Transverse colon (tissue), 4 donors: ENCODE results near the gene KCNH6. TPM values are rescaled to one million over a fixed set of nuclear protein-coding genes. Genes with fewer than 3 reads are reported as not detected.

Experiments
- DNase-seq: peaks from one replicate; pipeline ENCODE4 v3.0.0-alpha.2; 2019
- H3K27ac ChIP-seq, 4 donors: fragments of 200-600 bp; sonication (generic); 2 replicates each; pipeline ENCODE4 v1.5.1; 2016 to 2018; ENCODE audit warnings: inconsistent platforms in 4 of 4
- H3K27me3 ChIP-seq: fragments of 200-600 bp; sonication (generic); 2 replicates; pipeline ENCODE4 v1.5.1; 2017; ENCODE audit warnings: inconsistent platforms
- H3K36me3 ChIP-seq, 4 donors: fragments of 200-600 bp; sonication (generic); 2 replicates each; pipeline ENCODE4 v1.5.1; 2017 to 2019; ENCODE audit warnings: inconsistent platforms in 4 of 4
- H3K4me1 ChIP-seq, 4 donors: fragments of 200-600 bp; sonication (generic); 2 replicates each; pipeline ENCODE4 v1.5.1; 2017 to 2020; ENCODE audit warnings: inconsistent platforms in 4 of 4
- H3K4me3 ChIP-seq, 4 donors: fragments of 200-600 bp; sonication (generic); 1 replicate in 1 of 4; 2 replicates in 3 of 4; pipeline versions ENCODE4 v1.5.1 to v1.6.1; 2017 to 2019; ENCODE audit warnings: inconsistent platforms in 4 of 4
- H3K9me3 ChIP-seq, 2 donors: fragments of 200-600 bp; sonication (generic); 2 replicates each; pipeline ENCODE4 v1.5.1; 2017 to 2019; ENCODE audit warnings: inconsistent platforms in 2 of 2
- CTCF ChIP-seq, 5 experiments: fragments of 200-600 bp in 3 of 5; fragments of 450-650 bp in 2 of 5; sonication (generic) in 3 of 5; IDR thresholded peaks; 1 replicate in 2 of 5; 2 replicates in 3 of 5; pipeline ENCODE4 v1.5.1; 2016 to 2017; ENCODE audit warnings: antibody characterized with exemption in 5 of 5, inconsistent platforms in 3 of 5, mild to moderate bottlenecking in 2 of 5, moderate library complexity in 1 of 5
- EP300 ChIP-seq: sonication (generic); formaldehyde crosslinking; IDR thresholded peaks from one replicate; pipeline ENCODE4 v1.6.1; 2017; ENCODE audit warnings: antibody characterized with exemption, low read depth
- POLR2A ChIP-seq: fragments of 450-650 bp; IDR thresholded peaks from one replicate; pipeline ENCODE4 v1.6.1; 2016; ENCODE audit warnings: antibody characterized with exemption, mild to moderate bottlenecking, moderate library complexity
- POLR2AphosphoS5 ChIP-seq, 3 donors: sonication (generic); formaldehyde crosslinking; IDR thresholded peaks; one replicate each; pipeline ENCODE4 v1.6.1; 2016; ENCODE audit warnings: antibody characterized with exemption in 3 of 3
- WGBS, 2 donors: methylation state at CpG; one replicate each; pipeline ENCODE4 v1.1.5; 2018; ENCODE audit warnings: low coverage in 1 of 2; 5-methylcytosine and 5-hydroxymethylcytosine counted together
- in situ Hi-C, 4 donors: fragments of 200-750 bp; cut with MboI; loops; one replicate each; pipeline versions ENCODE4 v1.15.0 to v1.15.1; 2017; ENCODE audit warnings: low sequenced_read_pairs in 3 of 4, low pct_ligation_motif_present in 1 of 4, low pct_unique_long_range_greater_than_20kb in 1 of 4
- intact Hi-C: fragments of 100-400 bp; cut with DNase I; formaldehyde crosslinking; loops from one replicate; pipeline ENCODE4 v1.15.1; 2023; ENCODE audit warnings: low total_unique reads
- total RNA-seq, 4 donors: library from RNA; depleted of rRNA; stranded (reverse); fragments of >200 nt; gene quantifications; one replicate each; pipeline ENCODE4 v1.1.0, GENCODE V29; 2016

KCNH6 gene
- total RNA-seq, 4 donors from 2014 or later: 0.48 to 0.96 TPM; not detected in 2

GRCh38 chr17:63528183-63528582, 5.0 kb downstream of the KCNH6 start:
- in situ Hi-C loops (no loop called here), intact Hi-C loops (no loop called here)
- Histone ChIP-seq H3K9me3 (no peaks in the 10 kb centered on the region), H3K27me3 (peaks cover 19% of the 10 kb centered on the region), H3K36me3 (no peaks in the 10 kb centered on the region), H3K27ac (no peak overlapping the region), H3K4me3 (no peak overlapping the region), H3K4me1 (peaks cover 0 to 3% (median 1%) of the 10 kb centered on the region in 4 donors)
- no peak for TF ChIP-seq POLR2A
- no peak for TF ChIP-seq POLR2AphosphoS5 (IDR thresholded peaks at IDR 0.05)
- no peak for TF ChIP-seq CTCF (IDR thresholded peaks at IDR 0.05)
- TF ChIP-seq EP300: no peak
- no peak for DNase-seq
- 84% methylated on average over 9 of the region's 9 CpGs; no CpG with 5 or more reads in 1 of the 2 donors for WGBS, 2 donors

GRCh38 chr17:63529711-63530556, 6.8 kb downstream of the KCNH6 start:
- WGBS, 2 donors: 20 to 87% methylated on average over 1 to 26 of the region's 26 CpGs
- Histone ChIP-seq H3K27me3 (peaks cover 2% of the 10 kb centered on the region), H3K4me3 (no peak overlapping the region), H3K4me1 (no peaks in the 10 kb centered on the region), H3K27ac (no peak overlapping the region), H3K36me3 (no peaks in the 10 kb centered on the region), H3K9me3 (no peaks in the 10 kb centered on the region)
- TF ChIP-seq POLR2AphosphoS5 (IDR thresholded peaks at IDR 0.05): no peak
- TF ChIP-seq POLR2A: no peak
- no peak for TF ChIP-seq CTCF (IDR thresholded peaks at IDR 0.05)
- DNase-seq: no peak
- intact Hi-C loops: loop anchor here (10.0 kb wide), 1 partner anchor 85 kb away; the partner anchor contains the start of gene CYB561
- in situ Hi-C loops: no loop called here

- no peak for TF ChIP-seq CTCF (IDR thresholded peaks at IDR 0.05)
- no peak for TF ChIP-seq POLR2A
- no peak for TF ChIP-seq EP300
- TF ChIP-seq POLR2AphosphoS5 (IDR thresholded peaks at IDR 0.05): no peak
- 97% methylated on average over 3 of the region's 3 CpGs; no CpG with 5 or more reads in 1 of the 2 donors for whole genome bisulfite sequencing, 2 donors
- intact Hi-C loops: loop anchor here (10.0 kb wide), 1 partner anchor 86 kb away; the partner anchor contains the start of gene CYB561
Observed at GRCh38 chr17:63530557-63531021, 7.4 kb downstream of the KCNH6 start.

GRCh38 chr17:63531022-63531965, 8.1 kb downstream of the KCNH6 start:
- H3K4me1 ChIP-seq: no peaks in the 10 kb centered on the region
- intact Hi-C loops: loop anchor here (10.0 kb wide), 1 partner anchor 86 kb away; the partner anchor contains the start of gene CYB561
- no peak for DNase-seq
- no peak overlapping the region for H3K4me3 ChIP-seq
- H3K27ac ChIP-seq: no peak overlapping the region
- H3K36me3 ChIP-seq: no peaks in the 10 kb centered on the region
- no peaks in the 10 kb centered on the region for H3K9me3 ChIP-seq
- 88 to 100% methylated on average over 2 to 7 of the region's 10 CpGs for WGBS, 2 donors
- TF ChIP-seq EP300 (no peak), POLR2A (no peak), CTCF (IDR thresholded peaks at IDR 0.05) (no peak), POLR2AphosphoS5 (IDR thresholded peaks at IDR 0.05) (no peak)
- H3K27me3 ChIP-seq: no peaks in the 10 kb centered on the region
- in situ Hi-C loops: no loop called here

More at GRCh38 chr17:63530557-63531021, 7.4 kb downstream of the KCNH6 start:
- Histone ChIP-seq H3K4me1 (no peaks in the 10 kb centered on the region), H3K27me3 (no peaks in the 10 kb centered on the region), H3K9me3 (no peaks in the 10 kb centered on the region), H3K36me3 (no peaks in the 10 kb centered on the region), H3K4me3 (no peak overlapping the region), H3K27ac (no peak overlapping the region)
- DNase-seq: no peak
- in situ Hi-C loops: no loop called here
